HG02840 (cell line): ENCODE measurements around the gene WASHC4.

Source experiments
- ATAC-seq: cut with Tn5 transposase; IDR thresholded peaks from one replicate; pipeline ENCODE4 v1.9.1; 2021; ENCODE audit warnings: mild to moderate bottlenecking, moderate library complexity, moderate number of reproducible peaks; ENCODE audit not compliant: unreplicated experiment, low FRiP score

Gene WASHC4

DNA sequence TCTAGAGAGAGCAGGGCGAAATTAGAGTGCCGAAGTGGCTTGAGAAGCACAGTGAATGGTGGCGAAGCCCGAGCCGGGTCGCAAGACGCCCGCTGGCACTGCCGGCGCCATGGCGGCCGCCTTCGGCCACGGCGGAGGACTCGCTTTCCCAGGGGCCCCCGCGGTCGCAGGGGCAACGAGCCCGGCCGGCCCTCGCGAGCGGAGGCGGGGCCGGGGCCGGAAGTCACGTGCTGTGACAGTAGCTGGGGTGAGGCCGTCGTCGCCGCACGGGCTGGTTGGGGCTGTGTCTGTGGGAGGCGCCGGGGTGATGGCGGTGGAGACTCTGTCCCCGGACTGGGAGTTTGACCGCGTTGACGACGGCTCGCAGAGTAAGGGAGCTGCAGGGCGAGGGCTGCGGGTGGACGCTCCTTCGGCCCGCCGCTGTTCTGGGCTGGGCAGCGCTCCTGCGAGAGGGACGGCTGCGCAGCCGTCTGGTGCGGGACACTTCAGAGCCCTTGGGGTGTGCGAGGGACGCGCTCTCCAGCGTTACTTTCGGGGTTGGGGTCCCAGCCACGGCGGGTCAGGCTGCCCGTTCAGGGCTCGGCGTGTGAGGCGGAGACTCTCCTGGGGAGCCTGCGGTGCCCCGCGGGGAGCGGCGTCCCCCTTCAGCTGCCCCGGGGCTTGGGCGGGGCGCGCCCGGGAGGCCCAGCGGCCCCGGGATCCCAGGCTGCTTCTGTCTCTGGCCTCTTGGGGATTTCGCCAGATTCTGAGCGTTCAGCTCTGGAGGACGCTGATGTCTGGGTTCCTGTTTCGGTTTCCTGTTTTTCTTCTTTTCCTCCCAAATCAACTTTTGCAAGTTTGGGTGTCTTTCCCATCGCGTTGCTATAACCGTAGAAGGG, at the start of gene WASHC4:
Gene WASHC4 (plus strand): TSS at position 238 of the 878 bp plus-strand sequence. CDS start 70 bp downstream, at position 308.
- ATAC-seq: peak; percentile 90

GRCh38 chr12:105060715-105061378, 46.7 kb upstream of the WASHC4 start:
- ATAC-seq: no peak

DNA sequence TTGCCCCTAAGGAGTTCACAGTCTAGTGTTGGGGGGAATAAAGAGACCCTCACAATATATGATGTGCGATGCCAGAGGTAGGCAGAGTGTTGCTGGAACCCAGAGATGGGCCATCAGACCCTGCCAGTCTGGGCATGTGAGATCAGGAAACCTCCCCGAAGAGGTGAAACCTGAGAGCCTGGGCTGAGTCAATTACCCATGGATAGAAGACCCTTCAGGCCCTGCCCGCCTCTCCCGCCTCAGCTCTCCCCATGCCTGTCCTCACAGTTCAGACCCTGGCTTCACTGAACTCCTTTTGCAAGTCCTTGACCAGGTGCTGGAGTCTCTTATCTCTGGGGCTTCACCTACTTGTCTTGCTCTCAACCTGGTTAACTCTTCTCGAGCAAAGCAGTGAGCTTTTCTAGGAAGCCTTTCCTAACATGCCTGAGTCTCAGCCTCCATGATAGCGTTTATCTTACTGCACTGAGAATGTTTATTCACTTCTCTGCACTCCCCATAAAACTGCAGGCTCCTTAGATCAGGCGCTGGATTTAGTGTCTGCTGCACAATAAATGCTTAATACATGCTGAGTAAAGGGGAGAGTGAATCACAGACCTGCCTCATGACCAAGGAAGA, 42.9 kb upstream of the WASHC4 start:
- ATAC-seq: no peak

DNA sequence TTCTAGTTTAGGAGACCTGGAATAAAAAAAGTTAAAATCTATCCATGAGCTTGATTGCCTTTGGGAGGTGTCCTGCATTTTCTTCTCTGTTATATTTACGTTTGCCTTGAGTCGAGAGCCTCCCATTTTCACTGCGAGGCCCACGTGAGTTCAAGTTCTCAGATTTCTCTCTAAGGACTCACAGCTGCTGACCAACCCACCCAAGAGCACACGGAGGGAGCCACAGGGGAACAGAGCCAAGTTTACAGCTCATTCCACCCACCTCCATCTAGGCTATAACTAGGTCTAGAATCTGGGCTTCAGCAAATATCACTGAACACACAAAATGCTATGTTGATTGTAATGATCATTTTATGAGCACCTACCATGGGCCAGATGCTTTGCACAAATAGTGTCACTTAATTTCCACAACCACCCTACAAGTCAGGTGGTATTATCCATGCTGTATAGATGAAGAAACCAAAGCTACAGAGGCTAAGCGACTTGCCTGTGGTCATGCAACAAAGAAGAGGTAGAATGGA, 40.0 kb upstream of the WASHC4 start:
- no peak for ATAC-seq

DNA sequence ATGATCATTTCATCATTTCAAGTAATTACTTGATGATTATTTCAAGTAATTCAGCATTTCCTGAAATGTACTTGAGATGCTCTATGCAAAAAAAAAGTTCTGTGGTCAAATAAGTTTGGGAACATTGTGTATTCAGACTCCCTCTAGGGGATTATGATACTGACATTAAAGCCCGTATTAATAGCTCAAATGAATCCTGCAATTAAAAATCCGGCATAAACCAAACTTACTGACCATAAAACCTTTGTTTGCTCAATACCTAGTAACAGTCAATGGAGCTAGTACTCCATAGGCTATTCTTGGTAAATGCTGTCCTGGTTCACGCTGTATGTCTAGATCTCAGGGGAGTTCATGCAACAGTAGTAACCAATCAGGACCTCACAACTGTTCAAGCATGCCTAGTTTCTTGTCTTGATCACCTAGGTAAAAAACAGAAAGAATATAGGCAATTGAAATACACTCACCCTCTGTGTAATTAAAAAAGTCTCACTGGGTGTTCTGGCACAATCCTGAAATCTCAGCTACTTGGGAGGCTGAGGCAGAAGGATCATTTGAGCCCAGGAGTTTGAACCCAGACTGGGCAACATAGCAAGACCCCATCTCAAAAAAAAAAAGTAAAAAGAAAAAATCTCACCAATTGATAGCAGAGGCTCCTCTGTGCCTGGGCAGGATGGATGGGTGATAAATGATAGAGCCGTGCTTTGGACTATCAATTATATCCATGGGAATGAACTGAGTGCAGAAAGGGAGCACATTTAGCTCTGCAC, 37.4 kb upstream of the WASHC4 start:
- ATAC-seq: no peak

- no peak for ATAC-seq
Measured at GRCh38 chr12:105071981-105072380, 35.5 kb upstream of the WASHC4 start.

DNA sequence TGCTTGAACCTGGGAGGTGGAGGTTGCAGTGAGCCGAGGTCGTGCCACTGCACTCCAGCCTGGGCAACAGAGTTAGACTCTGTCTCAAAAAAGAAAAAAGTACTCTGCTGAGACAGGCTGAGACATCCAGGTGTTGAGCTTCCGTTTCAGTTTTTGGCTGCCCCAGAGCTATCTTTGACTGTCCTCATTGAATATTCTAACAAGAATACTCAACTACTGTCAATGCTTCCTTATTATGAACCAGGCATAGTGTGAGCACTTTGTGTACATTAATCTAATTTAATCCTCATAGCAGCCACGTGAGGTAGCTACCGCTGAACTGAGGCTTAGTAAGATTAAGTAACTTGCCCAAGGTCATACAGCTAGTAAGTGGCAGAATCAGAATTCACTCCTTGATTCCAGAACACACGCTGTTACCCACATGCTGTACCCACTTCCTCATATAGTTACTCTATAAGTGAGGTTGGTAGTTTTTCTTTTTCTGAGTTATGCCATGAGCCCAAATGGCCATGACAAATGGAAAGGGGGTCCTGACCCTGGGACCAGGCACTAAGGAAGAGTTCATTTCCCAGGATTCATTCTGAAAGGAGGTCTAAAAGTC, 34.5 kb upstream of the WASHC4 start:
- no peak for ATAC-seq

GRCh38 chr12:105076098-105076497, 31.4 kb upstream of the WASHC4 start:
- ATAC-seq: no peak

GRCh38 chr12:105076913-105077312, 30.6 kb upstream of the WASHC4 start:
- ATAC-seq: no peak

DNA sequence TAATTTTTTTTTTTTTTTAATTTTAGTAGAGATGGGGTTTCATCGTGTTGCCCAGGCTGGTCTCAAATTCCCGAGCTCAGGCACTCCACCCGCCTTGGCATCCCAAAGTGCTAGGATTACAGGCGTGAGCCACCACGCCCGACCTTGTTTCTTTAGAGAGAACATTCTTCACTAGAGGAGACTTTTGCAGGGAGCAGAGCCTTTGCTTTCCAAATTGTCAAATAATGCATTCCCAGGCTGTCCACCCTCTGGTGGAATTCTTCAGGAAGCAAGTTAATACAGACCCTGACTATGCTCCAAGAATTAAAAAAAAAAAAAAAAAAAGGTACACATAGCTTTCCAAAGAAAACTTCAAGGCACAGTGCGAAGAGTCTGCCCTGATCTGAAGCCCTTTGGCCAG, 30.1 kb upstream of the WASHC4 start:
- no peak for ATAC-seq

- ATAC-seq: no peak
Measured at GRCh38 chr12:105078712-105079570, 28.6 kb upstream of the WASHC4 start.

DNA sequence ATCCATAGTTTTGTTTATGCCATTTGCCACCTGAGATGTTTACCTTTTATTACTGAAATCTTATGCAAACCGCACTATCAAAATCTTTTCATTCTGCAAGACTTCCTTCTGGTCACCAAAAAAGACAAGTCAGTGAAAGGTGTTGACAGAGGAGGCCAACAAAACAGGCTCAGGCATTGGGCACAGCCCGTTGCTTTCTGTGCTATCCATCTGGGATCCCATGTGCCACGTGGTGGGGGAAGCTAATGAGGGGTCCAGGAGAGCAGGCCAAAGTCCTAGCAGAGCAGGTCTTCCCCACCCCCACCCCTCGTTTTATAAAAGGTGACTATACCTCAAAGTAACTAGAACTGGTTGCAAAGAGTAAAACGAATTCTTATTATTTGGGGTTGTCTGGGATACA, 24.5 kb upstream of the WASHC4 start:
- ATAC-seq: no peak

- no peak for ATAC-seq
Measured at GRCh38 chr12:105083551-105084105, 23.9 kb upstream of the WASHC4 start.

GRCh38 chr12:105084251-105085250, 23.0 kb upstream of the WASHC4 start, which contains the start of gene ALDH1L2:
Gene ALDH1L2, minus strand, starts transcription at chr12:105084458. Its CDS starts 22 bp downstream, at chr12:105084436.
- ATAC-seq: no peak

DNA sequence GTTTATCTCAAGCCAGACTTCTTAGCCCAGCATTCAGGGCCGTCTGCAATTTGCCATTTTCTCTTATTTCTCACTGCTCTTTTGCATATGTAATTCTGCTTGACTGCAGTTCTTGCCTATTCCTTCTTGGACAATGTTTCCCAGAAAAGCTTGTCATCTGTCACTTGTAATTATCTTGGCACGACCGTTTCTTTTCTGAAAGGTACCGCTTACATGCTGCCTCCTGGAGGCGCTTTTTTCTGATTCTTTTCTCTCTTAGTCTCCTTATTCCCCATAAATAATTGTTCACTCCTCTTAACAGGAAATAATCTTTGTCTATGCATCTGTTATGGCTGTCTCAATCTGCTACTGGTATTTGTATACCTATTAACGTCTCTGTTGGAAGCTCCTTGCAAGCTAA, 22.0 kb upstream of the WASHC4 start:
- no peak for ATAC-seq

DNA sequence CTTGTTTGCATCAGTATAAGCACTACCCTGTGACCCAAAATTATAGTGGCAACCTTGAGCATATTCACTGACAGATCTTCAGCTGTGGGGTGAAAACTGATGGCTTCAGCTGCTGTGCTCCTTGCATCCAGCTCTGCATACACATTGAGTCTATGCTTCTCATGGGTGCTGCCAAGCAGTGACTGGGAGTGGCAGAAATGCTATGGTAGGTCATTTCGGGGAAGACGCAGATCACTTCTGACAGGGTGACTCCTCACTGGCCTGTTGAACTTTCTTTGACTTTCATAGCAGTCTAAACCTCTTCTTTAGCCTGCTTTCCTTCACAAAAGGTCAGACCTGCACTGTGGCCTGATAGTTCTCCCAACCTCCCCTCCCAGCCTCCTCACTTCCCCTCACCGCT, 17.7 kb upstream of the WASHC4 start:
- ATAC-seq: no peak

DNA sequence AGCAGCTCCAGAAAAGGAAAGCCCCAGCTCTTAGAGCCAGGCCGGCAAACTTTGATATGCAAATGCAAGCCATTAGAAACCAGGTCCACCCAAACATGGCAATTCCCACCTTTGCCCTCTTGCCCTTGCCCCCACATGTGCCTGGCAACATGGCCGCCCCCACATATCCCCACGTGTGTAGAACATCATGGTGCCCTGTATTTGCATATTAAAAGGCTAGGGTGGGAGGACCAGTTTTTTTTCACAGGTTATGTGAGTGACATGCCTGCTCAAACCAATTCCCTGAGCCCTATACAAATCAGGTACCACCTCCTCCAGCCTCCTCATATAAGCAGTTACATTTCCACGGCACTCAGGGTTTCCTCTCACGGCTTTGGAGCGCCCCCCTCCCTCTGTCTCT, 17.2 kb upstream of the WASHC4 start:
- ATAC-seq: no peak
